OCI-LY7 (cell line): ENCODE data around the gene TMEM45B.

ENCODE experiments used
- EZH2phosphoT487 ChIP-seq: fragments of 200-600 bp; sonication (generic); IDR thresholded peaks from 2 replicates; pipeline ENCODE4 v1.6.1; 2018; ENCODE audit warnings: low read depth, borderline replicate concordance, mild to moderate bottlenecking, mixed run types, antibody characterized with exemption, low read length, moderate library complexity, mixed read lengths
- TF ChIP-seq, protein P1 (sequence below): fragments of 200-600 bp; sonication (generic); conservative IDR thresholded peaks from 2 replicates; pipeline ENCODE4 v1.5.1; 2014; ENCODE audit warnings: mild to moderate bottlenecking, antibody characterized with exemption, low read length, moderate library complexity, mixed read lengths

- TF ChIP-seq, protein P1, sequence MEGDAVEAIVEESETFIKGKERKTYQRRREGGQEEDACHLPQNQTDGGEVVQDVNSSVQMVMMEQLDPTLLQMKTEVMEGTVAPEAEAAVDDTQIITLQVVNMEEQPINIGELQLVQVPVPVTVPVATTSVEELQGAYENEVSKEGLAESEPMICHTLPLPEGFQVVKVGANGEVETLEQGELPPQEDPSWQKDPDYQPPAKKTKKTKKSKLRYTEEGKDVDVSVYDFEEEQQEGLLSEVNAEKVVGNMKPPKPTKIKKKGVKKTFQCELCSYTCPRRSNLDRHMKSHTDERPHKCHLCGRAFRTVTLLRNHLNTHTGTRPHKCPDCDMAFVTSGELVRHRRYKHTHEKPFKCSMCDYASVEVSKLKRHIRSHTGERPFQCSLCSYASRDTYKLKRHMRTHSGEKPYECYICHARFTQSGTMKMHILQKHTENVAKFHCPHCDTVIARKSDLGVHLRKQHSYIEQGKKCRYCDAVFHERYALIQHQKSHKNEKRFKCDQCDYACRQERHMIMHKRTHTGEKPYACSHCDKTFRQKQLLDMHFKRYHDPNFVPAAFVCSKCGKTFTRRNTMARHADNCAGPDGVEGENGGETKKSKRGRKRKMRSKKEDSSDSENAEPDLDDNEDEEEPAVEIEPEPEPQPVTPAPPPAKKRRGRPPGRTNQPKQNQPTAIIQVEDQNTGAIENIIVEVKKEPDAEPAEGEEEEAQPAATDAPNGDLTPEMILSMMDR: no peak
- TF ChIP-seq EZH2phosphoT487: no peak
These were observed 12.1 kb upstream of the TMEM45B start for GRCh38 chr11:129803533-129803932.
